HG03175 (cell line): Measurements from ENCODE around the gene PGP.

Source experiments
- ATAC-seq: cut with Tn5 transposase; IDR thresholded peaks from one replicate; pipeline ENCODE4 v1.9.1; 2021; ENCODE audit warnings: mild to moderate bottlenecking, moderate library complexity; ENCODE audit not compliant: unreplicated experiment

PGP gene

DNA sequence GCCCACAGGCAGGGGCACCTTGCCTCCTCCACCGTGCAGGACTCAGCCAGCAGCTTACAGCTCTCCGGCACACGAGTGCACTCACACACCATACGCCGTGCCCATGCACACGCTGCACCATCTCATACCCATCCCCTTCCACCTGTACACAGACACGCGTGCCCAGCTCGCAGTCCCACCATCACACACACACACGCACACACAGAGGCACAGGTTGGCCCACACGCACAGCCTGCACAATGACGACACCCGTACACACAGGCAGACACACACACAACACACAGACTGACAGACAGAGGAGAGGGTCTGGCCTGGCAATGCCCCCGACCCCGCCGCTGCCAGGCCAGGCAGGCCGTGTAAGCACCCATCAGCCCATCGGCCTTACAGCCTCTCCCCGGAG is 30.3 kb downstream of the PGP start:
- ATAC-seq, result no peak

DNA sequence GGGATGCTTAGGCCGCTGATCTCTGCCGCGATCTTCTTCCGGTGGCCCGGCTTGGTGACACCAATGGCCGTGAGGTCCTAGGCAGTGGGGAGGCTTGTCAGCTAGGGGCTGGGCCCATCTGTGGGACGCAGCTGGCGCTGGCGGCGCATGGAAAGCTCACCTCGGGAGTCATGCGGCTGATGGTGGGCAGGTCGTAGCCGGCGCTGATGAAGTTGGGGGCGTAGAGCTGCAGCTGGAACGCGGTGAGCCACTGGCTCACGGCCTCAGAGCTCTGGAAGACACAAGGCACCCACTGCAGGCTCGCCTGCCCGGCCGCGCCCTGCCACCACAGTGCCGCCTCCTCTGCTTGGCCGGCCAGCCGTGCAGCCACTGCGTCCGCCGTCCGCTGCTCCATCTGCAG is 31.0 kb downstream of the PGP start:
- no peak for ATAC-seq

DNA sequence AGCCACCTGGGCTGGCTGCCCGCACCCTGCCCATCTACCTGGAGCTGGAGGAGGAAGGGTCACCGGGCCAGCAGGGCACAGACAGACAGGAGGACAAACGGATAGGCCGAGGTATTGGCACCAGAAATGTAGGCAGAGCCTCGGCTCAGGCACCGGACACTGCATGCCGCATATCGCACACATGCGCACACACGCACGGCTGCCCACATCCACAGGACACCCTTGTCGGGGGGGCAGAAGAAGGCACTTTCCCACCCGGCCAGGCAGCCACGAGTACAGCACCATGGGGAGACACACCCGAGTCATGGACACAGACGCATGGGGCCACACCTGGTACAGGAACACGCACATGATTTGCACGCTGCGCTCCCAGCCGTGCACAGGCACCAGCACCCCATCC is 32.7 kb downstream of the PGP start:
- ATAC-seq, result no peak

DNA sequence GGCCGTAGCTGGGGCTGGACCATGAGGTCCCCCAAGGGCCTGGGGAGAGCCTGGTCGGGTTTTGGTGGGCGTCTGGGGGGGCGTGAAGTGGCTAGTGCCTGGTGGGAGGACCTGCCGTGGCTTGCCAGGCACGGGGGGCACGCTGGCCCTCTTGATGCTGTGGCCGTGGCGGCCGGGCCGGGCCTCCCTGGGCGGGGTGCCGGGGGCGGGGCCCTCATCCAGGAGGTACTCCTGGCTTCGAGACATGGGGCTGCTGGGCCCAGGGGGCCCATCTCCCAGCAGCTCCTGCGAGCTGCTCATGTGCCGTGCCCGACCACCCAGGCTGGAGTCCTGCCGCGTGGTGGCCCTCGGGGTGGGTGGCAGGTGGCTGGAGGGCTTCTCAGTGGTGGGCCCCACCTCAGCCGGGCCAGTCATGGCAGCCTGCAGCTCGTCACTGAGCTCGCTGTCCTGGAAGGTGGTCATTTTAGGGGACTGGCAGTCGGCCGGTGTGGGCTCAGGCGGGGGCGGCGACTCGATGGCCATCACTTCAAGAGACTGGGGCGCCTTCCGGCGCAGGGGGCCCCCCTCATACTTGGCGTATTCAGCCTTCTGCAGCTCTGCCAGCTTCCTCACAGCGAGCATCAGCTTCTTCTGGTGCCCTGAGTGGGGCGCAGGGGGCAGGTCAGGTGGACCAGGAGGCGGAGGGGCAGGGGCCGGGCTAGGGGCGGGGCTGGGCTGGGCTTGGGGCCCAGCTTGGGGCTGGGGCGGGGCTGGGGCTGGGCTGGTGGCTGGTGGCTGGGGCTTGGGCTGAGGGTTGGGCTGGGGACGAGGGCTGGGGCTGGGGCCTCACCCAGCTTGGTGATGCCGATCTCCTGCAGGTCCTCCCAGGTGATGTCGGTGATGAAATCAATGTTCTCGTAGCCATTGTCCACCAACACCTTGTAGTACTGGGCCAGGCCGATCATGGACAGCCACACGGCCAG is 33.4 kb downstream of the PGP start:
- ATAC-seq, result no peak

DNA sequence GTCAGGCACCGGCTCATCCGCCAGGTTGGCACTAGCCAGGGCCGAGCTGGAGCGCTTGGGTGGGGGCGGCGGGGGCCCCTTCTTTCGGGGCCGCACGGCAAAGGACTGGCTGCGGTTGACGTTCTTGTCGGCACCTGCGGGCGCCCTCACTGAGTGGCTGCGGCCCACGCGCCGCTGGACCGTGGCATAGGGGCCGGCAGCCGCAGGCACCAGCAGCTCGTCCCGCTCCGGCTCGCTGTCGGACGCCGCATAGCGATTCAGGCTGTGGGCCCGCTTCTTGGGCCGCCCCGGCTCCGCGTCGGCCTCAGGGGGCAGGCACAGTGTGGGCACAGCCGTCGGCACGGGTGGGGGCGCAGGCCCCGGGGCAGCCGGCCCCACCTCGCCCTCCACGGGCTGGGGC is 34.2 kb downstream of the PGP start:
- no peak for ATAC-seq

DNA sequence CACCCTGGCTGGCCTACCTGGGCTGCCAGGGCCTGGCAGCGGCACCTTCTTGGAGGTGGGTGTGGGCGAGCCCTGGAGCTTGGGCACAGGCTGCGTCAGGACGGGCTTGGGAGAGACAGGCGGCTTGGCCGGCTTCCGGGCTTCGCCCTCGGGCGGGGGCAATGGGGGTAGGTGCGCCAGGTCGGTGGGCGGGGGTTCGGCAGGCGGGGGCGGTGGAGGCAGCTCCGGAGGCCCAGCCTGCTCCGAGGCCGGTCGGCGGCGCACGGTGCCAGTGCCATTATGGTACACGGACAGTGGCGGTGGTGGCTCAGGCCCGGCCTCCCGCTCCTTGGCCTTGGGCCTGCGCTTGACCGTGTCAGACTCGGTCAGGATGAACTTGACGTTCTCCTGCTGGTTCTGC is 35.1 kb downstream of the PGP start:
- no peak for ATAC-seq

DNA sequence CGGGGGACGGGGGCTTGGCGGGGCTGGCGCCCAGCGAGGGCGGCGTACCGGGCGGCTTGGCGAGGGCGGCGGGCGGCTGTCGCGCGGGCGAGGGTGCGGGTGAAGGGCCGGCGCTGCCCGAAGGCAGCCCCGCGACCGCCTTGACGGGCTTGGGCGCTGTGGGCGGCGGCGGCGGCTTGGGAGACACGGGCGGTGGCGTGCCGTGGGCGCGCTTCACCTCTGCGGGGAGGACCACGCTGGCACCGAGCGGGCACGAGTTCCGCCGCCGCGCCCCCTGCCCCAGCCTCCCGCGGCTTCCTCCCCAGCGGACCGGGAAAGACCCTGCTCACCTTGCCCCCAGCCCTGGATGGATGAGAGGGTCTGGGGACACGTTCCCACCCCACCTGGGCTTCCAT is 35.5 kb downstream of the PGP start:
- no peak for ATAC-seq

DNA sequence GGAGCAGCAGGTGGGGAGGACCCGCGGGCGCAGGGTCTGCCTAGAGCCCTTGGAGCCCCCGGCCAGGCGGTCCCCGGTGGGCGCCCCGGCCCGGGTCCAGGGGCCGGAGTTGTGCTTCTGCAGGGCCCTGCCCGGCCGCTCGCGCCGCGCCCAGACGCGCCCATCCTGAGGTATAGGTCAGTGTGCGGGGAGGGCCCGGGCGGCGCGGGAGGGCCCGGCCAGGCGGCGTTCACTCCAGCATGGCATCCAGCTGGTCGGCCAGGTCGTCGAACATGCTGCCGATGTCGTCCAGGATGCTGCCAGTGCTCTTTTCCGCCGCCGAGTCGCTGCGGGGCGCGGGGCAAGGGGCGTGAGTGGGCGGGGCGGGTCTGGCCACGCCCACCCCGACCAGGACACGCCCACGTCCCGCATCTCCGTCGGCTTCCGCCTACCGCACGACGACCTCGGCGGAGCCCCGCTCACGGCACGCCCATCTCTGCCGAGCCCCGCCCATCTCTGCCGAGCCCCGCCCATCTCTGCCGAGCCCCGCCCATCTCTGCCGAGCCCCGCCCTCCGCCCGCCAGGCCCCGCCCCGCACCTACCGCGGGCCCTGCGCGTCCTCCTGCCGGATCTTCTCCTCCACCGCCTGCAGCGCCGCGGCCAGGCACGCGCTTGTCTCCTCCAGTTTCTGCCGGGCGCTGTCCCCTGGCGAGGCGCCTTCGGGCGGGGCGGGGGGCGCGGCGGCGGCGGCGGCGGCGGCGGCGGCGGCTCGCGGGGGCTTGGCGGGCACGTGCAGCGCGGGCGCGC is 36.1 kb downstream of the PGP start:
- no peak for ATAC-seq

DNA sequence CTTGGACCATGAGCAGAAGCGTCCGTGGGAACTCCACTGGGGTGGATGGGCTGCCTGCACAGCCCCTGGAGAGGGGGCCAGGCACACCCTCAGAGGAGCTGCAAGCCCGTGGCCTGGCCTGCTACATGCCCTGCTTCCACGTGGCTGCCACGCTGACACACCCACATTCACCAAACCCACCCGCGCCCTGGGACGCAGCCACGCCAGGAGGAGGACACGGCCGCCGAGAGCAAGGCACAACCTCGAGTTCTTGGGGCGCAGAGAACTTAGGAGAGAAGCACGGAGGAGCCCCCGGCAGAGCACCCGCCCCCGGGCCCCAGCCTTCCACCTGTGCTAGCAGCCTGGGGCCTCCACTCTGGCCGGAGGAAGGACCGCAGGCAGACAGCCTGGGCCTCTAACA is 37.1 kb downstream of the PGP start:
- ATAC-seq, result no peak

DNA sequence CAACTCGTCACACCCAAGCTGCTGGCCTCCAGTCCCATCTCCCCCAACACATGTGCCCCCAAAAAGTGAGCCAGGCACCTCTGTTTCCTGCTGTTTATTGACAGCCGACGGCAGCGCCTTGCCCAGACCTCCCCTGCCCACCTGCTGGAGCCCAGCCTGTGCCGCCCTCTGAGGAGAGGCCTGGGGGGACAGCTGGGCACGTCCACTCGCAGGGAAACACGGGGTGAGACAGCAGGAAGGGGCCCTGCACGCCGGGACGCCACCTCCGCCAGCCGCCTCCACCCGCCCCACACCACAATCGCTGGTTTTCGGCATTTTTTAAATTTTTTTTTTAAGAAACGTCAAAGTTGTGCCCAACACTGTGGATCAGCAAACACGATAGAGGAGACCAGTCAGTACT is 37.5 kb downstream of the PGP start:
- ATAC-seq, result no peak

DNA sequence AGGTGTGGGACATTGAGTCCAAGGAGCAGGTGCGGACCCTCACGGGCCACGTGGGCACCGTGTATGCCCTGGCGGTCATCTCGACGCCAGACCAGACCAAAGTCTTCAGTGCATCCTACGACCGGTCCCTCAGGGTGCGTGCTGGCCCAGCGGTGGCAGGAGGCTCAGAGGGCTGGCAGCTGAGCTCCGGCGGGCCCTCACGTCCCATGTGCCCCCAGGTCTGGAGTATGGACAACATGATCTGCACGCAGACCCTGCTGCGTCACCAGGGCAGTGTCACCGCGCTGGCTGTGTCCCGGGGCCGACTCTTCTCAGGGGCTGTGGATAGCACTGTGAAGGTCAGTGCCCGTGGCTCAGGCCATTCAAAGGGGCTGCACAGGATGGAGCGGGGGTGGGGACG is 38.6 kb downstream of the PGP start:
- no peak for ATAC-seq

DNA sequence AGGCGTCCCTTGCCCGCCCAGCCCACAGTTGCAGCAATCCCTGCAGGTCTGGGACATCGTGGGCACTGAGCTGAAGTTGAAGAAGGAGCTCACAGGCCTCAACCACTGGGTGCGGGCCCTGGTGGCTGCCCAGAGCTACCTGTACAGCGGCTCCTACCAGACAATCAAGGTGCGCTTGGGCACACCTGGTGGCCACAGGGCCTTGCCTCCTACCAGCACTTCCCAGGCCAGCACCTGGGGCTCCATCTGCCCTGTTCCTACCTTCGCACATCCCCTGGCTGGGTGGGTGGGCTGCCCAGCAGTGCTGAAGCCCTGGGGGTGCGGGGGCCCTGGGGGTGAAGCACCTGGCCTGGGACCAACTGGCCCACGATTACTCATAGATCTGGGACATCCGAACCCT is 39.2 kb downstream of the PGP start:
- ATAC-seq, result no peak

DNA sequence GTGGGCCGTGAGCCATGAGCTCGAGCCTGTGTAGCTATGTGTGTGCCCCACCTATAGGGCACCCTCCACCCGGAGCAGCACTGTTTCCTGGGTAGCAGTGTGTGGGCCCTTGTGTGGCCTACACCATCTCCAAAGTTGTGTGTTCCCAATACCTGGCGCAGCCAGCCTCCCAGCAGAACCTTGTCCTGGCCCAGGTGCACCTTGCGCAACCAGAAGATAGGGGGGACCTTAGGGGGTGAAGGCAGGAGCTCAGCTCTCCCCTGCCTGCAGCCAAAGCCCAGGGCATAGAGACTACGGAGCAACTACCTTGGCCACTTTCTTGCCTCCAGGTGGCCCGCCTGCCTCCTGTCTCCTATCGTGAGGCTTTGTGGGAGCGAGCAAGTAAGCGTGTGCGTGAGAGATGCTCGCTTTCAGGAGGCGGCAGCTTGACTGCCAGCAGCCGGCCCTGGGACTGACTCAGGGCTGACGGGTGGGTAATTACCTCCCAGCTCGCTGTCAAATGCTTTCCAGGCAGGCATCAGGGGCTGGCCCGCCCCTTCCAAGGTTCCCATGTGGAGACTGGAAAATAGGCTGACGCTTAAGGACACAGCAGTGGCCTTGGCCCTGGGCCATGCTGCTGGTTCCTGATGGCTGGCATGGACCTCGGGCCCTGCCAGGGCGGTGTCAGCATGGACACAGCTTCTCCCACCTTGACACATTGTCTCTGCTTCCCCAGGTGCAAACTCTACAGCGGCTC is 40.1 kb downstream of the PGP start:
- ATAC-seq, result no peak

DNA sequence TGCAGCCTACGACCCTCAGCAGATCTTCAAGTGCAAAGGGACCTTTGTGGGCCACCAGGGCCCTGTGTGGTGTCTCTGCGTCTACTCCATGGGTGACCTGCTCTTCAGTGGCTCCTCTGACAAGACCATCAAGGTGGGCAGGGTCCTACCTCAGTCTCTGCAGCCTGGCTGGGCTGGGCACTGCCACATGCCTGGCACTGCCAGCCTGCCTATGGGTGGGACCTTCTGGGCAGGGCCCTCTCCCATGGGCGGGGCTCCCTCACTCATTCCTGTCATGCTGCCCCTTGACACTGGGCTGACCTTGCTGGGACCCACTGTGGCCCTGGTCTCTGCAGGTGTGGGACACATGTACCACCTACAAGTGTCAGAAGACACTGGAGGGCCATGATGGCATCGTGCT is 40.7 kb downstream of the PGP start:
- ATAC-seq, result no peak

DNA sequence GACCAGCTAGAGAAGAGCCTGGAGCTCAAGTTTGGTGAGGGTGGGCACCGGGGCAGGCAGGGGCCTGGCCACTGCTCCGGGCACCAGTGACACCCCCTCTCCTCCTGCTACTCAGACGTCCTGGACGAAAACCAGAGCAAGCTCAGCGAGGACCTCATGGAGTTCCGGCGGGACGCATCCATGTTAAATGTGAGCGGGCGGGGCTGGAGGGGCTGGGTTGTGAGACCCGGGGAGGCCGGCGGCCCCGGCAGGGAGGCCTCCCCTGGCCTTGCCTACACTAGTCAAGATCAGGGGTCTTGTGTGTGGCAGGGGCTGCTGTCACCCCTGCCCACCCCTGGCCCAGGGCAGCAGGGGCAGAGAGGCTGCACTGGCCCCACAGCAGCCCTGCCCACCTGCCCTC is 41.3 kb downstream of the PGP start:
- no peak for ATAC-seq

DNA sequence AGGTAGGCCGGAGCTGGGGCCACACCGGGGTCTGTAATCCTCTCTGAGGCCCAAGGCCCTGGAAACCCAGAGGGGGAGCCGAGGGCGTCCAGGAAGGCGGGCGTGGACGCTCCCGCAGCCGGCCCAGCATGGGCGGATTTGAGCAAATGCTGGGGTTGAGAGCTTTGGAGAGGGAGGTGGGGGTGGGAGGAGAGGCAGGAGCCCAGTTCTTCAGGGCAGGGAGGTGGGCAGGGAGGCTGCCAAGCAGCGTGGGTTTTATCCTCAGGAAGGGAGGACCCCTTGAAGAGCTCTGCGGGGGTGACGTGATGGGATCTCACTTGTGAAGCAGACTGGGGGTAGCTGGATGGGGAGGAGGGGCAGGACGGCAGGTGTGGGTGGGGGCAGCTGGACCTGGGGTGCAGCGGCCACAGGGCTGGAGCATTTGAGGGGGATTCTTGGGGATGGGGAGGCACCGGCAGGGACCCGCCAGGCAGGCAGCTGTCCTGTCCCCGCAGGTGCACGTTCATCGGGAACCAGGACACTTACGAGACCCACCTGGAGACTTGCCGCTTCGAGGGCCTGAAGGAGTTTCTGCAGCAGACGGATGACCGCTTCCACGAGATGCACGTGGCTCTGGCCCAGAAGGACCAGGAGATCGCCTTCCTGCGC is 41.8 kb downstream of the PGP start:
- no peak for ATAC-seq

DNA sequence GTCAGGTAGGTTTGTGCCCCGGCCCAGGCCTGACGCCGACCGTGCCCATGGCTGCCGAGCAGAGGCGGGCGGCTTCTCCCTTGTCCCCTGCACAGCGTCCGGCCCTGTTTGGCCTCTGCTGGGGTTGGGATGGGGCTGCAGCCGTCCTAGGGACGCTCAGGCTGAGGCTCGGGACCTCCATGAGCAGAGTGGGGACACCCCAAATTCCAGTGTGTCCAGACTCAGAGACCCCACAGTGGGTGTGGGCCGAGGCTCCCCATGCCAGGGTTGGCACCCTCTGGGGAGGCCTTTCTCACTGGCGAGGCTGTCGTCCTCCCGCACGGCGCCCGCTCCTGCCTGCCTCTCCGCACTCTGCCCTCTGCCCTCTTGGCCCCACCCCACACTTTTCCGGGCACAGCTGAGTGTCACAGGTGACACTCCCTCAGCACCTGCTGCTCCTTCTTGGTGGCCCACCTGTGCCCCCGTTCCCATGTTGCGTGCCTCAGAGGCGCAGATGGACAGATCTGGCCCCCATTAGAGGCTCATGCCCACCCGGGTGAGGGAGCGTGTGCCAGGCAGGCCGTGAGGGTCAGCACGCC is 43.0 kb downstream of the PGP start:
- ATAC-seq, result no peak

DNA sequence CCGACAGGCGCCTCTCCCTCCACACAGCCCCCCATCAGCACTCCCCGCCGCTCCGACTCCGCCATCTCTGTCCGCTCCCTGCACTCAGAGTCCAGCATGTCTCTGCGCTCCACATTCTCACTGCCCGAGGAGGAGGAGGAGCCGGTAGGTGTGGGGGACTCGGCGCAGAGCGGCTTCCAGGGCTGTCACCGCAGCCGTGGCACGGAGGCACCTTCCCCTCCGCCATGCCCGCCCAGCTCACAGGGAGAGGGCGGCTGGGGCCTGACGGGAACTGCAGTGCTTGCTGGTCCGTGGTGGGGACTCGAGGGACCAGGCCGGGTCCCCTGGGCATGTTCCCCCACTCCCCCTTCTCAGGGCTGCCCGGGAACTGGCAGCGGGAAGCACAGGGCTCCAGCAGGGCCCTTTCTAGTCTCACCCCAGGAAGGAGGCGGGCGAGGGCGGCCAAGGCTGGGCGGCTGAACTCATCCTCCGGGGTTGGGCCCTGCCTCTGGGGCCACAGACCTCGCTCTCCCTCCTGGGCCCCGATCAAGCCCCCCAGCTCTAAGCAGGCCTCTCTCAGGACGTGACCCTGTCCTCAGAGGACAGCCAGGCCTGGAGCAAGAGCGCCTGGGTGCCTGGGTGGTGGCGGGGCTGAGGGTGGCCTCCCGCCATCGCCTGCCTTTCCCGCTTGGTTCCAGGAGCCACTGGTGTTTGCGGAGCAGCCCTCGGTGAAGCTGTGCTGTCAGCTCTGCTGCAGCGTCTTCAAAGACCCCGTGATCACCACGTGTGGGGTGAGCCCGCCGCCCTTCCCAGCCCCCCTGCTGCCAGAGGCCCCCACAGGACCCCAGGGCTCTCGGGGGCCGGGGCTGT is 43.8 kb downstream of the PGP start:
- ATAC-seq, result no peak

DNA sequence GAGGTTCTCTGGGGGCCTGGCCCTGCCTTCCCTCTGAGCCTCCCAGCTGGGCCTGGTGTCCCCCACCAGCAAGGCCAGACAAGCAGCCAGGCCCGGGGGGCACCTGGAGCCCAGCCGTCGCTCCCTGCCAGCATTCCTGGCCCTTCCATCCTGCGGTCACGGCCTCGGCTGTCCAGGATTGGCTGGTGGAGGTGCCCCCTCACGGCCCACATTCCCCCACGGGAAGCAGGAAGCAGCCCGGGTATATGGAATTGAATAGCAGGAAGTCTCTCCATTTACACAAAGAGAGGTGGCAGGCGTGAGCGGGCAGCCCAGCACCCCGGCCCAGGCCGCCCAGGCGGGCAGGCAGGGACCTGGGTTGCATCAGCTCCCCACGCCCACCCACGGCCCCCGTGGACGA is 44.6 kb downstream of the PGP start:
- no peak for ATAC-seq
